ENCODE data around the gene SAMD10.
"Not testable (repeated sequence)": the region's sequence is repeated elsewhere in the genome, so short reads cannot be mapped to it uniquely, and the experiment has no call there.

Gene SAMD10

DNA sequence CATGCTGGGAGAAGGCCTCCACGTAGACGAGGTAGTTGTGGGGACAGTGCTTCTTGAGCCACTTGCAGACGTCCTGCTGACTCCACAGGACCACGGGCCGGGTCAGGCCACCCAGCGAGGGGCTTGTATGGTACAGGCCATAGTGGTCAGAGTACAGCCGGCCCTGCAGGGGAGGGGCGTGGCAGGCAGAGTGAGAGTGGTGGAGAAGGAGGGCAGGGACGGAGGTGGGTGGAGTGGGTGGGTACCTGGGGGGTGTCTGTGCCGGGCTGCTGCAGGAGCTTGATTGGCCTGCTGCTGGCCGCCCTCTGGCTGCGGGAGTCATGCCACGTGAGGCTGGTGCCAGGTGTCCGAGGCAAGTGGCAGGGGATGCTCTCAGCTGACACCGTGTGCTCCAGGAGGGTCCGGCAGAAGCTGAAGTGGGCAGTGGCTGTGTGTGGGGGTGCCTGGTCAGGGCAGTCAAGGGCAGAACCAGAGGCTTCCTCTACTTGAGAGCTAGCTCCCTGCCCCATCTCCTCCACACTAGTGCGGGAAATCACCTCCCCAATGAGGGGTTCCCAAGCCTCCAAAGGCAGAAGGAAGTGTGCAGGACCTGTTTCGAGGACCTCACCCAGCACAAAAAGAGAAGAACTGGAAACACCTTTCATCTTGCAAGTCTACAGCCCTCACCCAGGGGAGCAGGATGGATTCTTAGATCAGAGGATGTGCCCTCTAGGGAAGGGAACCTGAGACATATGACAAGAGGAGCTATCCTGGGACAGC lies 2.3 kb downstream of the SAMD10 start:
- no peaks in the 10 kb centered on the region for H3K9me3 ChIP-seq (replicated peaks; ENCODE audit: insufficient read depth, low read length)
- H3K9me2 ChIP-seq (replicated peaks; ENCODE audit: insufficient read depth, low read length), result no peaks in the 10 kb centered on the region
- H3K9ac ChIP-seq (ENCODE audit: low read length), result no peak overlapping the region
- H3K4me2 ChIP-seq (ENCODE audit: low read depth, low read length), result no peak overlapping the region
- H2AFZ ChIP-seq (ENCODE audit: low read length), result no peak overlapping the region
- no peaks in the 10 kb centered on the region for H3K27me3 ChIP-seq (replicated peaks; ENCODE audit: insufficient read depth, low read length)
- H4K20me1 ChIP-seq (ENCODE audit: insufficient read depth, low read length), result no peaks in the 10 kb centered on the region
- TF ChIP-seq EZH2phosphoT487 (IDR thresholded peaks at IDR 0.05; ENCODE audit: low read length) (no peak), CTCF (IDR thresholded peaks at IDR 0.05; ENCODE audit: low read length) (no peak), EZH2 (optimal IDR thresholded peaks at IDR 0.05; ENCODE audit: low read depth, low read length) (no peak)
- no peak for DNase-seq
- H3K27ac ChIP-seq (ENCODE audit: low read length), result no peak overlapping the region
- H3K36me3 ChIP-seq (replicated peaks; ENCODE audit: insufficient read depth, low read length), result no peaks in the 10 kb centered on the region
- H3K79me2 ChIP-seq (ENCODE audit: low read length), result peaks cover 16% of the 10 kb centered on the region
- peaks cover 17% of the 10 kb centered on the region for H3F3A ChIP-seq (ENCODE audit: insufficient read depth, low read length)
- no peak overlapping the region for H3K4me3 ChIP-seq (ENCODE audit: low read length)
- H3K4me1 ChIP-seq (ENCODE audit: low read length), result peaks cover 13% of the 10 kb centered on the region

- H3K27ac ChIP-seq (ENCODE audit: low read length); H3K4me3 ChIP-seq (ENCODE audit: low read length); H4K20me1 ChIP-seq (ENCODE audit: insufficient read depth, low read length); H3K4me2 ChIP-seq (ENCODE audit: low read depth, low read length); H3K9me3 ChIP-seq (replicated peaks; ENCODE audit: insufficient read depth, low read length); H3K79me2 ChIP-seq (ENCODE audit: low read length); H3K9ac ChIP-seq (ENCODE audit: low read length); H3K36me3 ChIP-seq (replicated peaks; ENCODE audit: insufficient read depth, low read length); H3K9me2 ChIP-seq (replicated peaks; ENCODE audit: insufficient read depth, low read length); DNase-seq; H3K27me3 ChIP-seq (replicated peaks; ENCODE audit: insufficient read depth, low read length); H2AFZ ChIP-seq (ENCODE audit: low read length): not testable (repeated sequence)
- H3F3A ChIP-seq (ENCODE audit: insufficient read depth, low read length), result peaks cover 17% of the 10 kb centered on the region
- peaks cover 13% of the 10 kb centered on the region for H3K4me1 ChIP-seq (ENCODE audit: low read length)
Measured at GRCh38 chr20:63976511-63976910, 2.9 kb downstream of the SAMD10 start.

DNA sequence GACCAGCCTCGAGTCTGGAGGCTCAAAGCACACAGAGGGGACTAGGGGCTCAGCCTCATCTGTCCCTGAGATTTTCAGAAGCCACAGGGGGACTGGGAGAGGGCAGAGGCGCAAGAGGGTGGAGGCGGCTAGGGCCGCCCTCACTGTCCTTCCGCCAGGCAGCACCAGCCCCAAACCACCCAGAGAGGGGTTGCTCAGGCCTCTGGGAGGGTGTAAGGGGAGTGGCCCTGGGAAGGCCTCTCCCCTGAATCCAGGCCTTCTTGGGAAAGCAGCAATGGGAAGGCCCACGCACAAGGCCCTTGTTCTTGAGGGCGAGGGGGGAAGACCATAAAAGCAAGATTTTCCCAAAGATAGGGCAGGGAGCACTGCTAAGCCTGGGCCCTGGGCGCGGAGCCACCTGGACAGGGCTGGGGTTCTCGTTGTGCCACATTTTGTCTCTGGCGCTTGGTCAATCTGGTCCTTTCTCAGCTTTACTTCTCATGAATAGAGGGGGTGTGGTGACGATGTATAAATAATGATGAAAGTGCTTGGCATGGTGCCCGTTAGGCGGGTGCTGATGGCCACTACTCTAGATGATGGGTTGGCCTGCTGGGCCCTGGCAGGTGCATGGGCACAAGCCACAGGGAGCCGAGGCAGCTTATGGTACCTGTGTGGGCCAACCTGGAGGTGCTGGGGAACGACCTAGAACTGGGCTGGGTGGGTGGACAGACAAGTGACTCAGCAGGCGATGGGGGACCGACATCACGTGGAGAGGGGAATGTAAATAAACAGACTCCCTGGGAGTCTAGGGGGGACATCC lies 4.8 kb downstream of the SAMD10 start:
- no peaks in the 10 kb centered on the region for H3K79me2 ChIP-seq (ENCODE audit: low read length)
- TF ChIP-seq CTCF (IDR thresholded peaks at IDR 0.05; ENCODE audit: low read length), result no peak
- no peak for TF ChIP-seq EZH2phosphoT487 (IDR thresholded peaks at IDR 0.05; ENCODE audit: low read length)
- no peak for TF ChIP-seq EZH2 (optimal IDR thresholded peaks at IDR 0.05; ENCODE audit: low read depth, low read length)
- no peak for DNase-seq
- H3K27ac ChIP-seq (ENCODE audit: low read length), result no peak overlapping the region
- H3K4me1 ChIP-seq (ENCODE audit: low read length), result peaks cover 3% of the 10 kb centered on the region; the same call in 1 of the 2 replicates
- no peaks in the 10 kb centered on the region for H3K36me3 ChIP-seq (replicated peaks; ENCODE audit: insufficient read depth, low read length)
- no peaks in the 10 kb centered on the region for H3K9me3 ChIP-seq (replicated peaks; ENCODE audit: insufficient read depth, low read length)
- no peak overlapping the region for H2AFZ ChIP-seq (ENCODE audit: low read length)
- H3K9ac ChIP-seq (ENCODE audit: low read length), result no peak overlapping the region
- H3K4me2 ChIP-seq (ENCODE audit: low read depth, low read length), result no peak overlapping the region
- H3F3A ChIP-seq (ENCODE audit: insufficient read depth, low read length), result peaks cover 6% of the 10 kb centered on the region
- peaks cover 5% of the 10 kb centered on the region; the same call in 1 of the 2 replicates for H3K27me3 ChIP-seq (replicated peaks; ENCODE audit: insufficient read depth, low read length)
- H3K4me3 ChIP-seq (ENCODE audit: low read length), result no peak overlapping the region
- no peaks in the 10 kb centered on the region for H4K20me1 ChIP-seq (ENCODE audit: insufficient read depth, low read length)
- H3K9me2 ChIP-seq (replicated peaks; ENCODE audit: insufficient read depth, low read length), result no peaks in the 10 kb centered on the region
